ENCODE results near the gene OR5A1. TPM values are rescaled to one million over a fixed set of nuclear protein-coding genes. Genes with fewer than 3 reads are reported as not detected.

Gene OR5A1
- total RNA-seq, 3 donors from 2014 or later (not counting 1 experiment from before 2014, with no cell fraction given): not detected

DNA sequence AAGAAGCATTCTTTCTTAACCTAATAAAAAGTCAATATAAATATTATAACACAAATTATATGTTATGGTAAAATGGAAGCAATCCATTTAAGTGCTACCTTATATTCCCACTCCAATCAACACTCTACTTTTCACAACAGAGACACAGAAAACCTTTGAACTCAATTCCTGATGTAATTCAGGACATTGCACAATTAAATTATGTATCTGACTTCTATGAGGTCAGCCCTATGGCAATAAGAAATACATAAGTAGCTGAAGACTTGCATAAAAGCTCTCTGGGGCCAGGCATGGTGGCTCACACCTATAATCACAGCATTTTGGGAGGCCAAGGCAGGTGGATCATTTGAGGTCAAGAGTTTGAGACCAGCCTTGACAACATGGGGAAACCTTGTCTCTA lies 43.6 kb downstream of the OR5A1 start:
- Mint-ChIP-seq H3K9me3 (no peaks in the 10 kb centered on the region), H3K4me3 (no peak overlapping the region), H3K27ac (no peak overlapping the region), H3K36me3 (no peaks in the 10 kb centered on the region), H3K27me3 (ENCODE audit: low read depth in 2 of 2) (peaks cover 7 to 12% of the 10 kb centered on the region in 2 donors), H3K4me1 (no peaks in the 10 kb centered on the region)
- DNase-seq: no peak
- no peak overlapping the region for H3K4me3 ChIP-seq (ENCODE audit: low read length)
- no peaks in the 10 kb centered on the region for H3K4me1 ChIP-seq (ENCODE audit: control insufficient read depth, insufficient read depth, low read length)
- H3K27me3 ChIP-seq (ENCODE audit: control insufficient read depth, insufficient read depth, low read length): no peaks in the 10 kb centered on the region
- H3K36me3 ChIP-seq (ENCODE audit: control insufficient read depth, insufficient read depth, low read length): no peaks in the 10 kb centered on the region
- no peak for TF ChIP-seq CTCF (IDR thresholded peaks at IDR 0.05)
- no peak overlapping the region for H3K27ac ChIP-seq (ENCODE audit: low read length)
- ATAC-seq: no peak
- intact Hi-C loops (cut with micrococcal nuclease): no loop called here
- H3K9me3 ChIP-seq (ENCODE audit: control insufficient read depth, insufficient read depth, low read length): no peaks in the 10 kb centered on the region

GRCh38 chr11:59480359-59480758 lies 44.1 kb downstream of the OR5A1 start:
- Mint-ChIP-seq H3K27me3 (ENCODE audit: low read depth in 2 of 2) (peaks cover 7 to 10% of the 10 kb centered on the region in 2 donors), H3K36me3 (no peaks in the 10 kb centered on the region), H3K4me3 (no peak overlapping the region), H3K4me1 (no peaks in the 10 kb centered on the region), H3K9me3 (no peaks in the 10 kb centered on the region), H3K27ac (no peak overlapping the region)
- 92% methylated on average over 3 of the region's 3 CpGs for WGBS (ENCODE audit: insufficient coverage)
- H3K36me3 ChIP-seq (ENCODE audit: control insufficient read depth, insufficient read depth, low read length): no peaks in the 10 kb centered on the region
- intact Hi-C loops (cut with micrococcal nuclease): no loop called here
- no peaks in the 10 kb centered on the region for H3K4me1 ChIP-seq (ENCODE audit: control insufficient read depth, insufficient read depth, low read length)
- no peaks in the 10 kb centered on the region for H3K9me3 ChIP-seq (ENCODE audit: control insufficient read depth, insufficient read depth, low read length)
- H3K27ac ChIP-seq (ENCODE audit: low read length): no peak overlapping the region
- ATAC-seq: no peak
- DNase-seq: no peak
- H3K27me3 ChIP-seq (ENCODE audit: control insufficient read depth, insufficient read depth, low read length): no peaks in the 10 kb centered on the region
- no peak for TF ChIP-seq CTCF (IDR thresholded peaks at IDR 0.05)
- H3K4me3 ChIP-seq (ENCODE audit: low read length): no peak overlapping the region

Other genes with a start within 250 kb of the OR5A1 start
- 10 to 100 TPM; 11.1 to 20.0 (median 19.6) TPM for gene MPEG1, start 223.5 kb upstream of the OR5A1 start, total RNA-seq
- gene OR5AN1, start 77.6 kb upstream of the OR5A1 start, total RNA-seq: not detected
- gene OR5A2, start 10.1 kb upstream of the OR5A1 start, total RNA-seq: not detected
- not detected for gene OR4D6, start 20.5 kb downstream of the OR5A1 start, total RNA-seq
- gene OR4D10, start 36.8 kb downstream of the OR5A1 start, total RNA-seq: not detected
- not detected for gene OR4D11, start 67.1 kb downstream of the OR5A1 start, total RNA-seq
- gene OR4D9, start 75.1 kb downstream of the OR5A1 start, total RNA-seq: not detected
- 10 to 100 TPM; 40.5 to 58.5 (median 51.3) TPM for gene OSBP, start 179.3 kb downstream of the OR5A1 start, total RNA-seq
- gene PATL1, start 232.6 kb downstream of the OR5A1 start, total RNA-seq: 10 to 100 TPM; 56.8 to 69.4 (median 58.1) TPM